HCT116 (cell line): ENCODE results near the gene ASCL2.

Source experiments
- ATF3 ChIP-seq: IDR thresholded peaks from 2 replicates; pipeline ENCODE4 v1.6.1; 2012
- CBX3 ChIP-seq: IDR thresholded peaks from 2 replicates; pipeline ENCODE4 v1.6.1; 2012; ENCODE audit warnings: low read depth
- CEBPB ChIP-seq: IDR thresholded peaks from 2 replicates; pipeline ENCODE4 v1.6.1; 2012; ENCODE audit warnings: low read depth
- CTCF ChIP-seq, 3 experiments: fragments of 200-600 bp in 1 of 3; sonication (generic) in 1 of 3; IDR thresholded peaks in 2 of 3; conservative IDR thresholded peaks in 1 of 3; 2 replicates each; pipeline ENCODE4 v1.5.1; 2012 to 2017; ENCODE audit warnings: low read depth in 2 of 3, low read length in 2 of 3, antibody characterized with exemption in 1 of 3, borderline replicate concordance in 1 of 3, control low read depth in 1 of 3, mild to moderate bottlenecking in 1 of 3, mixed read lengths in 1 of 3, mixed run types in 1 of 3, moderate library complexity in 1 of 3; ENCODE audit not compliant: insufficient read depth in 1 of 3
- EGR1 ChIP-seq: IDR thresholded peaks from 2 replicates; pipeline ENCODE4 v1.6.1; 2012; ENCODE audit warnings: low read depth
- ELF1 ChIP-seq: IDR thresholded peaks from 2 replicates; pipeline ENCODE4 v1.6.1; 2012; ENCODE audit warnings: low read depth, borderline replicate concordance
- EZH2 ChIP-seq: fragments of 200-600 bp; sonication (generic); IDR thresholded peaks from 2 replicates; pipeline ENCODE4 v1.6.1; 2017; ENCODE audit warnings: antibody characterized with exemption, mixed run types
- EZH2phosphoT487 ChIP-seq: fragments of 200-600 bp; IDR thresholded peaks from 2 replicates; pipeline ENCODE4 v1.6.1; 2018; ENCODE audit warnings: antibody characterized with exemption, borderline replicate concordance
- POLR2A ChIP-seq: IDR thresholded peaks from 2 replicates; pipeline ENCODE4 v1.7.0; 2011; ENCODE audit warnings: borderline replicate concordance; ENCODE audit not compliant: insufficient read depth, insufficient read length; ENCODE audit errors: extremely low read depth
- REST ChIP-seq: IDR thresholded peaks from 2 replicates; pipeline ENCODE4 v1.6.1; 2012; ENCODE audit warnings: low read depth
- SIN3A ChIP-seq: IDR thresholded peaks from 2 replicates; pipeline ENCODE4 v1.6.1; 2012; ENCODE audit warnings: low read depth
- YY1 ChIP-seq: IDR thresholded peaks from 2 replicates; pipeline ENCODE4 v1.6.1; 2011; ENCODE audit warnings: low read length, low read depth, moderate library complexity, mild to moderate bottlenecking; ENCODE audit not compliant: insufficient replicate concordance; ENCODE audit errors: extremely low read depth
- ZNF274 ChIP-seq: fragments of 200-500 bp; sonication (Bioruptor generic); IDR thresholded peaks from 2 replicates; pipeline ENCODE4 v1.6.1; 2014; ENCODE audit warnings: mild to moderate bottlenecking, low read depth, low read length, inconsistent platforms

GRCh38 chr11:2277008-2277346, 6.6 kb upstream of the ASCL2 start:
- TF ChIP-seq CTCF (IDR thresholded peaks at IDR 0.05 in 2 of 3, conservative IDR thresholded peaks at IDR 0.05 in 1 of 3; ENCODE audit: borderline replicate concordance in 1 of 3, insufficient read depth in 1 of 3, low read depth in 2 of 3, low read length in 2 of 3) (no peak), REST (no peak), CEBPB (no peak), POLR2A (no peak), ATF3 (no peak), EZH2 (no peak), EZH2phosphoT487 (no peak), EGR1 (no peak), CBX3 (no peak), SIN3A (no peak), YY1 (no peak), ELF1 (no peak), ZNF274 (no peak)
